OCI-LY3 (cell line): ENCODE results near the gene POLR2L.

Source experiments
- H2AFZ ChIP-seq: fragments of 200-600, 300-600 bp; shearing (Covaris generic); 2 replicates; pipeline ENCODE4 v1.6.0; 2014; ENCODE audit warnings: antibody characterized with exemption, low read depth, low read length
- H3K27ac ChIP-seq: fragments of 200-600, 300-600 bp; sonication (generic); 2 replicates; pipeline ENCODE4 v1.5.1; 2014; ENCODE audit warnings: mild to moderate bottlenecking, low read length, moderate library complexity, mixed read lengths
- H3K27me3 ChIP-seq: fragments of 200-600, 300-600 bp; sonication (generic); 2 replicates; pipeline ENCODE4 v1.6.1; 2014; ENCODE audit warnings: low read depth, low read length, mixed read lengths
- H3K36me3 ChIP-seq: fragments of 200-600, 300-600 bp; sonication (generic); replicated peaks from 2 replicates; pipeline ENCODE3; 2014; ENCODE audit warnings: low read depth, low read length, mixed read lengths
- H3K4me1 ChIP-seq: fragments of 300-600, 200-600 bp; sonication (generic); 2 replicates; pipeline ENCODE4 v1.6.1; 2014; ENCODE audit warnings: low read length, mixed read lengths
- H3K4me2 ChIP-seq: fragments of 200-600, 300-600 bp; sonication (generic); 2 replicates; pipeline ENCODE4 v1.6.1; 2014; ENCODE audit warnings: low read length, mixed read lengths
- H3K4me3 ChIP-seq: fragments of 300-600, 200-600 bp; sonication (generic); 2 replicates; pipeline ENCODE4 v1.5.1; 2014; ENCODE audit warnings: antibody characterized with exemption, mild to moderate bottlenecking, low read length, moderate library complexity
- H3K79me2 ChIP-seq: fragments of 300-600, 200-600 bp; shearing (Covaris generic); 2 replicates; pipeline ENCODE4 v1.6.1; 2014; ENCODE audit warnings: mild to moderate bottlenecking, low read length, mixed read lengths
- H3K9ac ChIP-seq: fragments of 300-600, 200-600 bp; shearing (Covaris generic); 2 replicates; pipeline ENCODE4 v1.6.0; 2014; ENCODE audit warnings: mild to moderate bottlenecking, low read length, moderate library complexity
- H3K9me3 ChIP-seq: fragments of 200-600, 300-600 bp; shearing (Covaris generic); 2 replicates; pipeline ENCODE4 v1.6.1; 2014; ENCODE audit warnings: low read length, mixed read lengths; ENCODE audit not compliant: insufficient read depth
- H4K20me1 ChIP-seq: fragments of 200-600, 300-600 bp; sonication (generic); 2 replicates; pipeline ENCODE4 v1.6.1; 2016; ENCODE audit warnings: low read length, mixed read lengths; ENCODE audit not compliant: insufficient read depth
- EZH2phosphoT487 ChIP-seq: fragments of 200-600 bp; shearing (Covaris generic); IDR thresholded peaks from 2 replicates; pipeline ENCODE4 v1.6.1; 2018; ENCODE audit warnings: antibody characterized with exemption, mixed run types, low read depth
- TF ChIP-seq, protein P1 (sequence below): fragments of 200-600, 300-600 bp; sonication (generic); IDR thresholded peaks from 2 replicates; pipeline ENCODE4 v1.5.1; 2014; ENCODE audit warnings: antibody characterized with exemption, low read length, low read depth

POLR2L gene

DNA sequence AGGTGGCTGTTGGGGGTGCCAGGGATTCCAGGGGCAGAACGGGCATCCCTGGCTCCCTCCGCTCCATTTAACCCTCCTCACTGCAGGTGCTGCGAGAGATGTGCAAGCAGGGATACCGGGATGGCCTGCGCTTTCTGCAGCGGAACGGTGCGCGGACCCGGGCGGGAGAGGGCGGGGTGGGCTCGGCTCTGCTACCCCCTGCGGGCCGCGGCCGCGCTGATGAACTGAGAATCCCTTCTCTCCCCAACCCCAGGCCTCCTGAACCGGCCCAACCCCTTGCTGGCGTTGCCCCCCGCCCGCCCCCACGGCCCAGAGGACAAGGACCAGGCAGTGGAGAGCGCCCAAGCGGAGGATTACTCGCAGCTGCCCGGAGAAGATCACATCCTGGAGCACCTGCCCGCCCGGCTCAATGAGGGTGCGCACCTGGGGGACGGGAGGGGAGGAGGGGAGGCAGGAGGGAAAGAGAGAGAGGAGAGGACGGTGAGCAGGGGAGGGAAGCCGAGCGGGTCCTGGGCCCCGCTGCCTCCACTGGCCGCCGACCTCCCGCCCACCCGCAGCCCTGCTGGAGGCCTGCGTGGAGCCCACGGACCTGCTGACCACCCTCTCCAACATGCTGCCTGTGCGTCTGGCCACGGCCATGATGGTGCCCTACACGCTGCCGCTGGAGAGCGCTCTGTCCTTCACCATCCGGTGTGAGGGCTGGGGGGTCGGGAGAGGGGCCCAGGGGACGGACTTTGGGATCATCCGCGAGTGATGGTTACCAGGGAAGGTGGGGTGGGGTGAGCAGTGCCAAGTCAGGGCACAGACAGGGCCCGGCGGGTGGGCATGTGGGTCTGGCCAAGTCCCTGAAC, 18.7 kb downstream of the POLR2L start:
- no peaks in the 10 kb centered on the region for H3K27me3 ChIP-seq
- peaks cover 16% of the 10 kb centered on the region for H4K20me1 ChIP-seq
- H3K79me2 ChIP-seq: peaks cover 11% of the 10 kb centered on the region; the same call in 1 of the 2 replicates
- H3K27ac ChIP-seq: no peak overlapping the region
- H2AFZ ChIP-seq: no peak overlapping the region
- H3K4me1 ChIP-seq: peaks cover 32% of the 10 kb centered on the region
- H3K4me2 ChIP-seq: no peak overlapping the region
- H3K9ac ChIP-seq: no peak overlapping the region
- H3K4me3 ChIP-seq: no peak overlapping the region
- no peak for TF ChIP-seq EZH2phosphoT487
- TF ChIP-seq, protein P1, sequence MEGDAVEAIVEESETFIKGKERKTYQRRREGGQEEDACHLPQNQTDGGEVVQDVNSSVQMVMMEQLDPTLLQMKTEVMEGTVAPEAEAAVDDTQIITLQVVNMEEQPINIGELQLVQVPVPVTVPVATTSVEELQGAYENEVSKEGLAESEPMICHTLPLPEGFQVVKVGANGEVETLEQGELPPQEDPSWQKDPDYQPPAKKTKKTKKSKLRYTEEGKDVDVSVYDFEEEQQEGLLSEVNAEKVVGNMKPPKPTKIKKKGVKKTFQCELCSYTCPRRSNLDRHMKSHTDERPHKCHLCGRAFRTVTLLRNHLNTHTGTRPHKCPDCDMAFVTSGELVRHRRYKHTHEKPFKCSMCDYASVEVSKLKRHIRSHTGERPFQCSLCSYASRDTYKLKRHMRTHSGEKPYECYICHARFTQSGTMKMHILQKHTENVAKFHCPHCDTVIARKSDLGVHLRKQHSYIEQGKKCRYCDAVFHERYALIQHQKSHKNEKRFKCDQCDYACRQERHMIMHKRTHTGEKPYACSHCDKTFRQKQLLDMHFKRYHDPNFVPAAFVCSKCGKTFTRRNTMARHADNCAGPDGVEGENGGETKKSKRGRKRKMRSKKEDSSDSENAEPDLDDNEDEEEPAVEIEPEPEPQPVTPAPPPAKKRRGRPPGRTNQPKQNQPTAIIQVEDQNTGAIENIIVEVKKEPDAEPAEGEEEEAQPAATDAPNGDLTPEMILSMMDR: no peak
- peaks cover 11% of the 10 kb centered on the region for H3K36me3 ChIP-seq
- no peaks in the 10 kb centered on the region for H3K9me3 ChIP-seq

DNA sequence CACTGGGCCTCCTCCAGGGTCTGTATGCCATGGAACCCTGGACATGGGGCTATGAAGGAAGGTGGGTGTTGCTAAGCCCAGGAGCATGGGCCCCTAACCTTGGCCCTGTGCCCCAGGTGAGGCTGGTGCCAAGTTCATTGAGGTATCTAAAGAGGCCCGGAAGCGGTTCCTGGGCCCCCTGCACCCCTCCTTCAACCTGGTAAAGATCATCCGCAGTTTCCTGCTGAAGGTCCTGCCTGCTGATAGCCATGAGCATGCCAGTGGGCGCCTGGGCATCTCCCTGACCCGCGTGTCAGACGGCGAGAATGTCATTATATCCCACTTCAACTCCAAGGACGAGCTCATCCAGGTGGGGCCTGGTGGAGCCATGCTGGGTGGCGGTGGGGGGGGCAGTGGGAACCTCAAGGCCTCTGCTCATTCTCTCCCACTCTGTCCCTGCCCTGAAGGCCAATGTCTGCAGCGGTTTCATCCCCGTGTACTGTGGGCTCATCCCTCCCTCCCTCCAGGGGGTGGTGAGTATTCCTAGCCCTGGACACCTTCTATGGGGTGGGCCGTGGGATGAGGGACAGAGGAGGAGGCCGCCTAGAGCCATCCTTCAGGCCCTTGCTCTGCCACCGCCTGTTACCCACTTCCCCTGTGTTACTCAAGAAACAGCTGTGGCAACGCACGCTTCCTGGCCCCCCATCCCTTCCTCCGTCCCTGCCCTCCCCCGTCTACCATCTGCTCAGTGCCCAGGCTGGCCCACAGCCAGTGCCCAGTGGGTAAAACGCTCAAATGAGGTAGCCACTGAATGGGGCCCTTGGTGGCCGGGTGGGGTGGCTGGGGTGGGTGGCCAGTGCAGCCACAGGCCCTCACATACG, 20.6 kb downstream of the POLR2L start:
- H4K20me1 ChIP-seq: peaks cover 16% of the 10 kb centered on the region
- H3K4me2 ChIP-seq: no peak overlapping the region
- no peak overlapping the region for H2AFZ ChIP-seq
- no peak overlapping the region for H3K27ac ChIP-seq
- H3K9ac ChIP-seq: no peak overlapping the region
- H3K79me2 ChIP-seq: peaks cover 11% of the 10 kb centered on the region; the same call in 1 of the 2 replicates
- peaks cover 23% of the 10 kb centered on the region for H3K4me1 ChIP-seq
- no peaks in the 10 kb centered on the region for H3K27me3 ChIP-seq
- no peak overlapping the region for H3K4me3 ChIP-seq
- no peaks in the 10 kb centered on the region for H3K9me3 ChIP-seq
- peaks cover 11% of the 10 kb centered on the region for H3K36me3 ChIP-seq
- TF ChIP-seq, protein P1: no peak
- no peak for TF ChIP-seq EZH2phosphoT487

DNA sequence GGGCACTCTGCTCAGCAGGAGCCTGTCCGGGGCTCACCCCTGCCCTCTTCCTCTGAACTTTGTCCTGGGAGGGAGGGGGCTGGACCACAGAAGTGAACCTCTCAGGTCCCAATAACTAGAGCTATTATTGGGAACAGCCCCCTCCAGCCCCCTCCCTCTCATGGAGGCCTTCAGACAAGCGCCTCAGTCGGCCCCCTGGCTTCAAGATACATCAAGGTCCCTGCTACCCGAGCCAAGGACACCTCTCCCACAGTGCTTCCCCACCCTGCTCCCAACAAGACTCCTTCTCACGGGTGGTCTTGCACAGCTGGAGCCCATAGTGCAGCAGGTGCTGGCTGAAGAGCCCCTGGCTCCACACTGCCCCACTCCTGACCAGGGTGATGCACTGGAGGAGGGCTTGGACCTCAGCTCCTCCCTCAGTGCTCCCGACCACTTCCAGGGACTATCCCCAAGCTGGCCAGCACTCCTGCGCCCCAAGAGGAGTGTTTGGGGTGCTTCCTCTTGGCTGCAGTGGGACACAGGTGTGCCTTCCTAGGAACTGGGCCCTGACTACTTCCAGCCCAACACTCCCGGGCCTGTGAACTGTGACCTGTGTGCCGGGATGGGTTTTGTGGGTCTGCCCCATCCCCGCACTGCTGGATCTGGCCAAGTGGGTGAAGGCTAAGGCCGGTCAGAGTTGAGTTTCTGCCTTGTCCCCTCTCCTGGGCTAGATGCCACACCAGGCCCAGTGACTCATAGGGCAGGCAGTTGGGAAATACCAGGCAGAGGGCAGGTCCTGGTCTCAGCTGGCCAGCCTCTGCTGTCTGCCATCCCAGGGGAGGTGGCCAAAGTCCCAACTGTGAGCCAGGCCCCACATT, 21.4 kb downstream of the POLR2L start:
- Histone ChIP-seq H3K36me3 (peaks cover 11% of the 10 kb centered on the region), H3K4me2 (peak overlapping the region; percentile 99), H3K4me1 (peaks cover 15% of the 10 kb centered on the region), H3K9ac (peak overlapping the region; percentile 86), H3K9me3 (no peaks in the 10 kb centered on the region), H3K79me2 (peaks cover 11% of the 10 kb centered on the region; the same call in 1 of the 2 replicates), H3K4me3 (peak overlapping the region; percentile 86), H3K27me3 (no peaks in the 10 kb centered on the region), H4K20me1 (peaks cover 16% of the 10 kb centered on the region), H3K27ac (no peak overlapping the region), H2AFZ (no peak overlapping the region)
- TF ChIP-seq EZH2phosphoT487: no peak
- TF ChIP-seq, protein P1: no peak
